Melanocyte of skin (primary cell): ENCODE measurements around the gene RRAGA. TPM values are rescaled to one million over a fixed set of nuclear protein-coding genes. Genes with fewer than 3 reads are reported as not detected.

ENCODE experiments used
- small RNA-seq, 2 donors: library from RNA; depleted of rRNA; stranded (forward); fragments of <200 nt; gene quantifications; one replicate each; pipeline ENCODE3, GENCODE V24; 2012
- total RNA-seq, 2 donors: library from RNA; depleted of rRNA; stranded (reverse); fragments of >200 nt; gene quantifications; 2 replicates each; pipeline ENCODE4 v1.2.3, GENCODE V29; 2012

RRAGA gene
- total RNA-seq, result 10 to 100 TPM; 52.0 to 53.6 TPM

GRCh38 chr9:19048966-19049916 is at the start of gene RRAGA:
Gene RRAGA, plus strand, starts transcription at chr9:19049427. Its CDS starts 233 bp downstream, at chr9:19049660.

GRCh38 chr9:19033015-19033414 is 16.2 kb upstream of the RRAGA start, which contains the start of gene SAXO1:
Gene SAXO1, minus strand, starts transcription at chr9:19033209. Its CDS starts 301 bp downstream, at chr9:19032908.

Small RNAs within 50 kb of the gene (small RNA-seq; reads per million reads assigned to genes)
- gene RF00019, result 0 reads per million in 2 donors
- 0 reads per million in 2 donors for gene RNU6-264P
- 102 to 176 reads per million in 2 donors for gene SCARNA8

Other genes with a start within 250 kb of the RRAGA start
- gene SAXO1, start 16.2 kb upstream of the RRAGA start, total RNA-seq, result under 1 TPM in 1 of 2 donors, not detected in 1; under 0.01 TPM
- 10 to 100 TPM; 24.4 to 34.0 TPM for gene HAUS6, start 53.5 kb downstream of the RRAGA start, total RNA-seq
- gene PLIN2, start 78.1 kb downstream of the RRAGA start, total RNA-seq, result 100 to 1,000 TPM; 136 to 163 TPM
- 10 to 100 TPM; 64.6 to 66.8 TPM for gene DENND4C, start 181.3 kb downstream of the RRAGA start, total RNA-seq